Adrenal gland (tissue), 5 donors: Measurements from ENCODE around the gene CLEC16A.

Experiments
- CTCF ChIP-seq, 6 experiments: fragments of 450-650 bp in 4 of 6; fragments of 200-600 bp in 2 of 6; sonication (generic) in 1 of 6; IDR thresholded peaks; 1 replicate in 5 of 6; 2 replicates in 1 of 6; pipeline versions ENCODE4 v1.5.1 to v1.8.0; 2016 to 2021; ENCODE audit warnings: antibody characterized with exemption in 6 of 6, mild to moderate bottlenecking in 2 of 6, moderate library complexity in 1 of 6
- POLR2A ChIP-seq, 2 donors: fragments of 450-650 bp; IDR thresholded peaks; one replicate each; pipeline ENCODE4 v1.6.1; 2017; ENCODE audit warnings: antibody characterized with exemption in 2 of 2, mild to moderate bottlenecking in 2 of 2, moderate library complexity in 1 of 2
- donor health status: DM: no; HTN: no; CAD: no.

DNA sequence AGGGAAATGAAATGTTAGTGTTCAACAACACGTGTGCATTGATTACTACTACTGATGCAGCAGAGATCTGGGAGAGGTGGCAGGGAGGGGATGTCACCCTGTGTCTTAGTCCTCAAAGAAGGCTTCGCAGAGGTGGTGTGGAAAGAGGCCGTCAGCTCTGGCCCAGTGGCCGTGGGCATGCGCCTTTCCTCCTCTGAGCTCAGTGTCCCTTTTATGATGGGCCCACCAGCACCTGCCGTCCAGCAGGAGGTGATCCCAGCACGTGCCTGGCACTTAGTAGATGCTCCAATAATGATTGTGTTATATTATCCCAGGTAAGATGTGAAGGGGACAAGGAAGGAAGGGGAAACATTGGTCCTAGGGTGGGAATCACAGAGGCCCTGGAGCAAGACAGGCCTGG, 106.2 kb downstream of the CLEC16A start:
- TF ChIP-seq POLR2A (IDR thresholded peaks at IDR 0.05) (no peak), CTCF (IDR thresholded peaks at IDR 0.05) (no peak)
